Glutamatergic neuron (in vitro differentiated cells): ENCODE data around the gene KCNJ6. TPM values are rescaled to one million over a fixed set of nuclear protein-coding genes. Genes with fewer than 3 reads are reported as not detected.

ENCODE experiments used
- DNase-seq: peaks from one replicate; pipeline ENCODE4 v3.0.0; 2022
- H3K27ac Mint-ChIP-seq: one replicate; pipeline ENCODE4 v1.8.0; 2020; ENCODE audit warnings: mild to moderate bottlenecking, mixed read lengths, inconsistent platforms; ENCODE audit not compliant: unreplicated experiment
- H3K27me3 Mint-ChIP-seq: one replicate; pipeline ENCODE4 v1.8.0; 2020; ENCODE audit warnings: mild to moderate bottlenecking, moderate library complexity, mixed read lengths, inconsistent platforms; ENCODE audit not compliant: unreplicated experiment
- H3K36me3 Mint-ChIP-seq: one replicate; pipeline ENCODE4 v1.8.0; 2020; ENCODE audit warnings: mild to moderate bottlenecking, mixed read lengths, inconsistent platforms; ENCODE audit not compliant: unreplicated experiment
- H3K4me1 Mint-ChIP-seq: one replicate; pipeline ENCODE4 v1.8.0; 2020; ENCODE audit warnings: mild to moderate bottlenecking, low read depth, mixed read lengths, inconsistent platforms; ENCODE audit not compliant: unreplicated experiment
- H3K4me3 Mint-ChIP-seq: one replicate; pipeline ENCODE4 v1.8.0; 2020; ENCODE audit warnings: mild to moderate bottlenecking, mixed read lengths, inconsistent platforms; ENCODE audit not compliant: unreplicated experiment
- H3K9me3 Mint-ChIP-seq: one replicate; pipeline ENCODE4 v1.8.0; 2020; ENCODE audit warnings: mild to moderate bottlenecking, moderate library complexity, mixed read lengths, inconsistent platforms; ENCODE audit not compliant: unreplicated experiment
- total RNA-seq: library from RNA; stranded (reverse); fragmentation: NEBNext Ultra II Directional; extraction: Animal tissue kit (Norgen Biotek cat#: 25700); gene quantifications from one replicate; pipeline ENCODE4 v1.2.1, GENCODE V29; 2021; ENCODE audit not compliant: unreplicated experiment
- TF ChIP-seq, protein P1 (sequence below): fragments of 200-600 bp; sonication (generic); IDR thresholded peaks from one replicate; pipeline ENCODE4 v1.5.0; 2021; ENCODE audit not compliant: partially characterized antibody, unreplicated experiment

The KCNJ6 gene
- total RNA-seq, 1 donor from 2014 or later, result 80.5 TPM

GRCh38 chr21:37737996-37738395, 178.3 kb downstream of the KCNJ6 start:
- TF ChIP-seq, protein P1, sequence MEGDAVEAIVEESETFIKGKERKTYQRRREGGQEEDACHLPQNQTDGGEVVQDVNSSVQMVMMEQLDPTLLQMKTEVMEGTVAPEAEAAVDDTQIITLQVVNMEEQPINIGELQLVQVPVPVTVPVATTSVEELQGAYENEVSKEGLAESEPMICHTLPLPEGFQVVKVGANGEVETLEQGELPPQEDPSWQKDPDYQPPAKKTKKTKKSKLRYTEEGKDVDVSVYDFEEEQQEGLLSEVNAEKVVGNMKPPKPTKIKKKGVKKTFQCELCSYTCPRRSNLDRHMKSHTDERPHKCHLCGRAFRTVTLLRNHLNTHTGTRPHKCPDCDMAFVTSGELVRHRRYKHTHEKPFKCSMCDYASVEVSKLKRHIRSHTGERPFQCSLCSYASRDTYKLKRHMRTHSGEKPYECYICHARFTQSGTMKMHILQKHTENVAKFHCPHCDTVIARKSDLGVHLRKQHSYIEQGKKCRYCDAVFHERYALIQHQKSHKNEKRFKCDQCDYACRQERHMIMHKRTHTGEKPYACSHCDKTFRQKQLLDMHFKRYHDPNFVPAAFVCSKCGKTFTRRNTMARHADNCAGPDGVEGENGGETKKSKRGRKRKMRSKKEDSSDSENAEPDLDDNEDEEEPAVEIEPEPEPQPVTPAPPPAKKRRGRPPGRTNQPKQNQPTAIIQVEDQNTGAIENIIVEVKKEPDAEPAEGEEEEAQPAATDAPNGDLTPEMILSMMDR, result no peak
- Mint-ChIP-seq H3K27me3 (no peaks in the 10 kb centered on the region), H3K9me3 (peaks cover 5% of the 10 kb centered on the region), H3K27ac (no peak overlapping the region), H3K4me3 (peak overlapping the region; percentile 34), H3K4me1 (peaks cover 31% of the 10 kb centered on the region), H3K36me3 (peaks cover 10% of the 10 kb centered on the region)
- no peak for DNase-seq

DNA sequence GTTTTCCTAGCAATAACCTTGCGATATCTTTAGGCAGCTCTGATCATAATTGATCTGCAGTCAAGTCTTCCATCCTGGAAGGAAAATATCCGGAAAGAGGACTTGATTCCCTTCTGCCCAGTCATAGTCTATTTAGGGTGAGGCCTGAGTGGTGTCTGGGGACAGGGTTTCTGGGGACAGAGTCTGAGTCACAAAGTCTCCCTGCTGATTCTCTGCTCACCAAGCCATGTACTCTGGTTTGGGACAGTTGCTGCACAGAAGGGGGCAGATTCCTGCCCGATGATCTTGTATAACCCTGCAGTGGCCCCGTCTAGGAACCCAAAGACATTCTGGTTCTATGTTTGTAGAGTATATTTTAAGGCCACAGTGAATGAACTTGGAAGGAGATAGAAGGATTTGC, 178.8 kb downstream of the KCNJ6 start:
- Mint-ChIP-seq H3K27me3 (no peaks in the 10 kb centered on the region), H3K4me1 (peaks cover 28% of the 10 kb centered on the region), H3K36me3 (peaks cover 5% of the 10 kb centered on the region), H3K9me3 (peaks cover 5% of the 10 kb centered on the region), H3K27ac (no peak overlapping the region), H3K4me3 (no peak overlapping the region)
- no peak for DNase-seq
- TF ChIP-seq, protein P1, result no peak

DNA sequence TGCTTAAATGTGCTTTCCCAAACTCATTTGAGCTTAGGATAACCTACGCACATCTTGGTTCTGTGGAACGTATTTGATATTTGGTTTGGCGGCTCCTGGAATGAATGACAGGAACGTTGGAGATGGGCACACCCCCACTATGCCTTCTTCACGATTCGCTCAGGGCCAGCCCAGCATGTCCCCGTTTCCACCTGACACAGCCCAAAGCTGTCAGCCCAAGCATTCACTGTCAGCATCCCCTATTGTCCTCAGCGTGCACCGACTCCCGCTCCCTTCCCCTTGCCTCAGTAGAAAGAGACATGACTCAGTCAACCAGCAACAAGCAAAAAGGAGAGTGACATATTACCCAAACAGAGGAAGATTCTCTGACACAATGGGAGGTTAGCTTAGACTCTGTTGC, 181.4 kb downstream of the KCNJ6 start:
- peaks cover 28% of the 10 kb centered on the region for H3K4me1 Mint-ChIP-seq

GRCh38 chr21:37732927-37733326, 183.3 kb downstream of the KCNJ6 start:
- H3K27ac Mint-ChIP-seq, result no peak overlapping the region
- H3K27me3 Mint-ChIP-seq, result no peaks in the 10 kb centered on the region
- no peak overlapping the region for H3K4me3 Mint-ChIP-seq
- peaks cover 14% of the 10 kb centered on the region for H3K4me1 Mint-ChIP-seq
- H3K9me3 Mint-ChIP-seq, result peaks cover 7% of the 10 kb centered on the region
- DNase-seq, result no peak
- H3K36me3 Mint-ChIP-seq, result peaks cover 11% of the 10 kb centered on the region
- TF ChIP-seq, protein P1, result no peak

More for the DNA sequence above, 181.4 kb downstream of the KCNJ6 start:
- H3K36me3 Mint-ChIP-seq, result peaks cover 11% of the 10 kb centered on the region
- peaks cover 5% of the 10 kb centered on the region for H3K9me3 Mint-ChIP-seq
- TF ChIP-seq, protein P1, result no peak
- H3K4me3 Mint-ChIP-seq, result no peak overlapping the region
- H3K27ac Mint-ChIP-seq, result no peak overlapping the region
- no peak for DNase-seq
- no peaks in the 10 kb centered on the region for H3K27me3 Mint-ChIP-seq

GRCh38 chr21:37724201-37724600, 192.1 kb downstream of the KCNJ6 start:
- TF ChIP-seq, protein P1, result no peak
- no peaks in the 10 kb centered on the region for H3K27me3 Mint-ChIP-seq
- H3K4me1 Mint-ChIP-seq, result no peaks in the 10 kb centered on the region
- peaks cover 19% of the 10 kb centered on the region for H3K9me3 Mint-ChIP-seq
- DNase-seq, result no peak
- no peak overlapping the region for H3K27ac Mint-ChIP-seq
- peaks cover 23% of the 10 kb centered on the region for H3K36me3 Mint-ChIP-seq
- H3K4me3 Mint-ChIP-seq, result no peak overlapping the region
